Breast epithelium (tissue), 4 donors: ENCODE data around the gene CDK5R1. TPM values are rescaled to one million over a fixed set of nuclear protein-coding genes. Genes with fewer than 3 reads are reported as not detected.

Experiments
- DNase-seq, 2 donors: peaks; one replicate each; pipeline ENCODE4 v3.0.0-alpha.2; 2019; ENCODE audit warnings: low spot score in 2 of 2
- H3K27ac ChIP-seq, 2 donors: fragments of 200-600 bp; sonication (generic) in 1 of 2; one replicate each; pipeline ENCODE4 v1.5.1; 2016 to 2019; ENCODE audit warnings: mild to moderate bottlenecking in 1 of 2
- H3K27me3 ChIP-seq, 2 donors: fragments of 200-600 bp; sonication (generic) in 1 of 2; one replicate each; pipeline versions ENCODE4 v1.5.1 to v1.6.0; 2017 to 2019; ENCODE audit warnings: control low read depth in 1 of 2, mild to moderate bottlenecking in 1 of 2
- H3K36me3 ChIP-seq: fragments of 200-600 bp; one replicate; pipeline ENCODE4 v1.5.1; 2019
- H3K4me1 ChIP-seq, 2 donors: fragments of 200-600 bp; sonication (generic); one replicate each; pipeline ENCODE4 v1.5.1; 2016 to 2019; ENCODE audit warnings: control low read depth in 1 of 2
- H3K4me3 ChIP-seq, 3 donors: fragments of 200-600 bp; sonication (generic); 1 replicate in 2 of 3; 2 replicates in 1 of 3; pipeline ENCODE4 v1.5.1; 2016 to 2019; ENCODE audit warnings: mild to moderate bottlenecking in 3 of 3, moderate library complexity in 2 of 3
- H3K9me3 ChIP-seq, 2 donors: fragments of 200-600 bp; sonication (generic) in 1 of 2; one replicate each; pipeline ENCODE4 v1.5.1; 2016 to 2019; ENCODE audit warnings: control low read depth in 1 of 2
- CTCF ChIP-seq, 3 donors: fragments of 450-650 bp; IDR thresholded peaks; one replicate each; pipeline ENCODE4 v1.5.1; 2016 to 2017; ENCODE audit warnings: antibody characterized with exemption in 3 of 3, mild to moderate bottlenecking in 3 of 3, moderate library complexity in 3 of 3
- POLR2A ChIP-seq: fragments of 450-650 bp; IDR thresholded peaks from one replicate; pipeline ENCODE4 v1.6.1; 2016; ENCODE audit warnings: antibody characterized with exemption, mild to moderate bottlenecking, moderate library complexity
- POLR2AphosphoS5 ChIP-seq, 3 donors: sonication (generic); formaldehyde crosslinking; IDR thresholded peaks; one replicate each; pipeline ENCODE4 v1.6.1; 2017; ENCODE audit warnings: antibody characterized with exemption in 3 of 3
- intact Hi-C: fragments of 100-400 bp; cut with DNase I; formaldehyde crosslinking; loops from one replicate; pipeline ENCODE4 v1.15.1; 2023; ENCODE audit warnings: low total_unique reads
- total RNA-seq, 3 donors: library from RNA; depleted of rRNA; stranded (reverse); fragments of >200 nt; gene quantifications; one replicate each; pipeline ENCODE4 v1.1.0, GENCODE V29; 2016

CDK5R1 gene
- total RNA-seq, 3 donors from 2014 or later: 0.66 to 0.88 (median 0.80) TPM

GRCh38 chr17:32488604-32489180, 1.9 kb downstream of the CDK5R1 start:
- peaks cover 0 to 10% of the 10 kb centered on the region in 2 donors for H3K4me1 ChIP-seq
- no peak for TF ChIP-seq POLR2AphosphoS5 (IDR thresholded peaks at IDR 0.05)
- no peak for TF ChIP-seq POLR2A
- TF ChIP-seq CTCF (IDR thresholded peaks at IDR 0.05): no peak

GRCh38 chr17:32489320-32490100, 2.7 kb downstream of the CDK5R1 start:
- TF ChIP-seq POLR2A: no peak
- TF ChIP-seq POLR2AphosphoS5 (IDR thresholded peaks at IDR 0.05): no peak
- TF ChIP-seq CTCF (IDR thresholded peaks at IDR 0.05): no peak
- Histone ChIP-seq H3K36me3 (no peaks in the 10 kb centered on the region), H3K9me3 (no peaks in the 10 kb centered on the region), H3K27me3 (no peaks in the 10 kb centered on the region), H3K4me1 (peaks cover 0 to 6% of the 10 kb centered on the region in 2 donors), H3K4me3 (no peak overlapping the region), H3K27ac (no peak overlapping the region)
- no peak for DNase-seq
- intact Hi-C loops: no loop called here

More at GRCh38 chr17:32488604-32489180, 1.9 kb downstream of the CDK5R1 start:
- DNase-seq: no peak
- intact Hi-C loops: no loop called here
- Histone ChIP-seq H3K36me3 (no peaks in the 10 kb centered on the region), H3K4me3 (no peak overlapping the region), H3K27ac (no peak overlapping the region), H3K9me3 (no peaks in the 10 kb centered on the region), H3K27me3 (no peaks in the 10 kb centered on the region)

GRCh38 chr17:32490101-32490482, 3.3 kb downstream of the CDK5R1 start:
- intact Hi-C loops: no loop called here
- H3K4me1 ChIP-seq: peaks cover 0 to 6% of the 10 kb centered on the region in 2 donors
- H3K36me3 ChIP-seq: no peaks in the 10 kb centered on the region
- no peak for DNase-seq
- no peaks in the 10 kb centered on the region for H3K9me3 ChIP-seq
- H3K4me3 ChIP-seq: no peak overlapping the region
- H3K27me3 ChIP-seq: no peaks in the 10 kb centered on the region
- TF ChIP-seq POLR2AphosphoS5 (IDR thresholded peaks at IDR 0.05) (no peak), POLR2A (no peak), CTCF (IDR thresholded peaks at IDR 0.05) (no peak)
- no peak overlapping the region for H3K27ac ChIP-seq

GRCh38 chr17:32491371-32492263, 4.8 kb downstream of the CDK5R1 start:
- Histone ChIP-seq H3K27ac (no peak overlapping the region), H3K4me1 (no peaks in the 10 kb centered on the region), H3K36me3 (no peaks in the 10 kb centered on the region), H3K9me3 (no peaks in the 10 kb centered on the region), H3K27me3 (no peaks in the 10 kb centered on the region), H3K4me3 (no peak overlapping the region)
- no peak for DNase-seq
- TF ChIP-seq POLR2AphosphoS5 (IDR thresholded peaks at IDR 0.05) (no peak), CTCF (IDR thresholded peaks at IDR 0.05) (no peak), POLR2A (no peak)
- intact Hi-C loops: no loop called here
